Nephron (organoid): Measurements from ENCODE around the gene ATAD2B.

Experiments used
- H3K27ac Mint-ChIP-seq, 3 experiments: 2 replicates each; pipeline ENCODE4 v1.8.0; 2020; ENCODE audit warnings: mixed read lengths in 3 of 3, mild to moderate bottlenecking in 2 of 3, moderate library complexity in 1 of 3
- H3K27me3 Mint-ChIP-seq: 2 replicates; pipeline ENCODE4 v1.8.0; 2021; ENCODE audit warnings: low read depth, mild to moderate bottlenecking, moderate library complexity, mixed read lengths
- H3K36me3 Mint-ChIP-seq: 2 replicates; pipeline ENCODE4 v1.8.0; 2020; ENCODE audit warnings: low read depth, mixed read lengths
- H3K4me1 Mint-ChIP-seq: 2 replicates; pipeline ENCODE4 v1.8.0; 2020; ENCODE audit warnings: mixed read lengths
- H3K4me3 Mint-ChIP-seq, 3 experiments: 2 replicates each; pipeline ENCODE4 v1.8.0; 2020; ENCODE audit warnings: mild to moderate bottlenecking in 3 of 3, mixed read lengths in 3 of 3, moderate library complexity in 2 of 3
- H3K9me3 Mint-ChIP-seq: 2 replicates; pipeline ENCODE4 v1.8.0; 2020; ENCODE audit warnings: mixed read lengths
- TF ChIP-seq, protein P1 (sequence below), 3 experiments: fragments of 200-600 bp; sonication (generic); IDR thresholded peaks; one replicate each; pipeline ENCODE4 v1.5.0; 2021; ENCODE audit warnings: antibody characterized with exemption in 3 of 3; ENCODE audit not compliant: unreplicated experiment in 3 of 3

Gene ATAD2B

GRCh38 chr2:23709311-23709710 lies 217.6 kb downstream of the ATAD2B start:
- Mint-ChIP-seq H3K4me1 (peaks cover 10% of the 10 kb centered on the region), H3K4me3 (no peak overlapping the region), H3K36me3 (peaks cover 44% of the 10 kb centered on the region), H3K27ac (no peak overlapping the region), H3K27me3 (no peaks in the 10 kb centered on the region), H3K9me3 (no peaks in the 10 kb centered on the region)
- TF ChIP-seq, protein P1, sequence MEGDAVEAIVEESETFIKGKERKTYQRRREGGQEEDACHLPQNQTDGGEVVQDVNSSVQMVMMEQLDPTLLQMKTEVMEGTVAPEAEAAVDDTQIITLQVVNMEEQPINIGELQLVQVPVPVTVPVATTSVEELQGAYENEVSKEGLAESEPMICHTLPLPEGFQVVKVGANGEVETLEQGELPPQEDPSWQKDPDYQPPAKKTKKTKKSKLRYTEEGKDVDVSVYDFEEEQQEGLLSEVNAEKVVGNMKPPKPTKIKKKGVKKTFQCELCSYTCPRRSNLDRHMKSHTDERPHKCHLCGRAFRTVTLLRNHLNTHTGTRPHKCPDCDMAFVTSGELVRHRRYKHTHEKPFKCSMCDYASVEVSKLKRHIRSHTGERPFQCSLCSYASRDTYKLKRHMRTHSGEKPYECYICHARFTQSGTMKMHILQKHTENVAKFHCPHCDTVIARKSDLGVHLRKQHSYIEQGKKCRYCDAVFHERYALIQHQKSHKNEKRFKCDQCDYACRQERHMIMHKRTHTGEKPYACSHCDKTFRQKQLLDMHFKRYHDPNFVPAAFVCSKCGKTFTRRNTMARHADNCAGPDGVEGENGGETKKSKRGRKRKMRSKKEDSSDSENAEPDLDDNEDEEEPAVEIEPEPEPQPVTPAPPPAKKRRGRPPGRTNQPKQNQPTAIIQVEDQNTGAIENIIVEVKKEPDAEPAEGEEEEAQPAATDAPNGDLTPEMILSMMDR (IDR thresholded peaks at IDR 0.05; ENCODE audit: unreplicated experiment in 3 of 3): no peak

GRCh38 chr2:23708771-23709170 lies 218.2 kb downstream of the ATAD2B start:
- Mint-ChIP-seq H3K27ac (no peak overlapping the region), H3K4me1 (peaks cover 10% of the 10 kb centered on the region), H3K9me3 (no peaks in the 10 kb centered on the region), H3K27me3 (no peaks in the 10 kb centered on the region), H3K36me3 (peaks cover 44% of the 10 kb centered on the region), H3K4me3 (no peak overlapping the region)
- TF ChIP-seq, protein P1 (IDR thresholded peaks at IDR 0.05; ENCODE audit: unreplicated experiment in 3 of 3): no peak

DNA sequence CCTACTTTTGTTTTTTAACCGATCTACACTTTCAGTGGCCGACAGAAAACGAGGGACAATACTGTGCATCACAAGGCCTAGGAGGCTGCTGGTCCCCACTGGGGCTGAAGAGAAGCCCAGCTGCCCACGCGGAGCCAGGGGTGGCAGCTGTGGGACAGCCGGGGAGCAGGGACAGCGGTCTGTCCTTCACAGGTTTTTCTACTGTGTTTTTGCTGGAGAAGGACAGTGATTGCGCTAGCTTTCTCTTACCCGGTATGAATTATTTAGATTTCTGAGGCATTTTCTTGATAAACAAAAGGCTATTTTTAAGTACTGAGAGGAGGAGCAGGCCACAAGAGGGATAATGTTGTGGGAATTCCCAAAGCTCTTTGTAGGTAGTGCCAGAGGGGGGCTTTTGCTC lies 219.8 kb downstream of the ATAD2B start:
- H3K27ac Mint-ChIP-seq: no peak overlapping the region
- no peaks in the 10 kb centered on the region for H3K27me3 Mint-ChIP-seq
- H3K4me1 Mint-ChIP-seq: peaks cover under 1% of the 10 kb centered on the region
- TF ChIP-seq, protein P1 (IDR thresholded peaks at IDR 0.05; ENCODE audit: unreplicated experiment in 3 of 3): no peak
- no peak overlapping the region for H3K4me3 Mint-ChIP-seq
- H3K9me3 Mint-ChIP-seq: no peaks in the 10 kb centered on the region
- peaks cover 54% of the 10 kb centered on the region for H3K36me3 Mint-ChIP-seq

GRCh38 chr2:23706613-23707078 lies 220.3 kb downstream of the ATAD2B start:
- Mint-ChIP-seq H3K4me1 (no peaks in the 10 kb centered on the region), H3K36me3 (peaks cover 56% of the 10 kb centered on the region), H3K27ac (no peak overlapping the region), H3K27me3 (no peaks in the 10 kb centered on the region), H3K9me3 (no peaks in the 10 kb centered on the region), H3K4me3 (no peak overlapping the region)
- TF ChIP-seq, protein P1 (IDR thresholded peaks at IDR 0.05; ENCODE audit: unreplicated experiment in 3 of 3): no peak

GRCh38 chr2:23705771-23706612 lies 220.9 kb downstream of the ATAD2B start:
- Mint-ChIP-seq H3K9me3 (no peaks in the 10 kb centered on the region), H3K4me1 (no peaks in the 10 kb centered on the region), H3K36me3 (peaks cover 60% of the 10 kb centered on the region), H3K4me3 (no peak overlapping the region), H3K27me3 (peaks cover 3% of the 10 kb centered on the region), H3K27ac (no peak overlapping the region)
- TF ChIP-seq, protein P1 (IDR thresholded peaks at IDR 0.05; ENCODE audit: unreplicated experiment in 3 of 3): no peak
